Testis (tissue), 2 donors: ENCODE measurements around the gene RNF180.

Experiments used
- POLR2A ChIP-seq: fragments of 450-650 bp; IDR thresholded peaks from one replicate; pipeline ENCODE4 v1.6.1; 2017; ENCODE audit warnings: antibody characterized with exemption, mild to moderate bottlenecking, moderate library complexity
- TF ChIP-seq, protein P1 (sequence below), 3 experiments: fragments of 450-650 bp in 2 of 3; fragments of 200-600 bp in 1 of 3; sonication (generic) in 1 of 3; IDR thresholded peaks; one replicate each; pipeline ENCODE4 v1.5.1; 2016 to 2019; ENCODE audit warnings: antibody characterized with exemption in 3 of 3, mild to moderate bottlenecking in 2 of 3, moderate library complexity in 1 of 3

DNA sequence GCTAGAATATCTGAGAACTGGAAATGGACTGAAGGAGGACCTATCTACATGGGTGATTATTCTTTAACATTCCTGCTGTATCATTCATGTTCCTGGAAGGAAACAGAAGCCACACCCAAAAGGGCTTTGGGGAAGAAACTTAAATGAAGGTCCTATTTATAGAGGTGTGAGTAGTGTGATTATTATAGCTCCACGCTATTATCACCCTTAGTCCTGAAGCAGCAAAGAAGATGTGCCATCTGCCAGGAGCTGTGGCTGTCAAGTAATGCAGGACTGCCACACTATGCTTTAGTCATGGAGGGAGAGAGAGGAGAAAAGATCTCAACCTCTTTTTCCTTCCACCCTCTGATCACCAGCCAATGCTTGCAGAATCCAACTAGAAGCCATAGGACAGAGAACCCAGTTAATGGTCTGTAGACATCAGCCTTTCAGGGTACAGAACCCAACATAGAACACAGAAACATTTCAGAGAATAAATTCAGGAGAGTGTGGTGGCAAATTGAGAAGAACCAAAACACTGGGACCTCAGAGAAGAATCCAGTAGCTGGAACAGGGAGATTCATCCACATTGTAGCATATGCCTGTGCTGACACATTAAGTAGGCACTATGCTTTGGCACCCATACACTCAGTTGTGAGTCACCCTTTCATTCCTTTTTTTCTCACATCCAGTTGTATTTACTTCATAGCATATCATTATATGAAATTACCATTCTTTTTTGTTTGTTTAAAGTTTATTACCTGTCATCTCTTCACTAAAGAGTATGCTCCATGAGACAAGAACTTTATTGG lies 21.0 kb upstream of the RNF180 start:
- TF ChIP-seq, protein P1, sequence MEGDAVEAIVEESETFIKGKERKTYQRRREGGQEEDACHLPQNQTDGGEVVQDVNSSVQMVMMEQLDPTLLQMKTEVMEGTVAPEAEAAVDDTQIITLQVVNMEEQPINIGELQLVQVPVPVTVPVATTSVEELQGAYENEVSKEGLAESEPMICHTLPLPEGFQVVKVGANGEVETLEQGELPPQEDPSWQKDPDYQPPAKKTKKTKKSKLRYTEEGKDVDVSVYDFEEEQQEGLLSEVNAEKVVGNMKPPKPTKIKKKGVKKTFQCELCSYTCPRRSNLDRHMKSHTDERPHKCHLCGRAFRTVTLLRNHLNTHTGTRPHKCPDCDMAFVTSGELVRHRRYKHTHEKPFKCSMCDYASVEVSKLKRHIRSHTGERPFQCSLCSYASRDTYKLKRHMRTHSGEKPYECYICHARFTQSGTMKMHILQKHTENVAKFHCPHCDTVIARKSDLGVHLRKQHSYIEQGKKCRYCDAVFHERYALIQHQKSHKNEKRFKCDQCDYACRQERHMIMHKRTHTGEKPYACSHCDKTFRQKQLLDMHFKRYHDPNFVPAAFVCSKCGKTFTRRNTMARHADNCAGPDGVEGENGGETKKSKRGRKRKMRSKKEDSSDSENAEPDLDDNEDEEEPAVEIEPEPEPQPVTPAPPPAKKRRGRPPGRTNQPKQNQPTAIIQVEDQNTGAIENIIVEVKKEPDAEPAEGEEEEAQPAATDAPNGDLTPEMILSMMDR (IDR thresholded peaks at IDR 0.05), result no peak
- TF ChIP-seq POLR2A, result no peak
